Epithelial cell of esophagus (primary cell): ENCODE results near the gene NKIRAS1.
A peak's percentile ranks its signal among the peaks of the same experiment; 100 is the strongest.

Experiments used
- DNase-seq: peaks from one replicate; pipeline ENCODE4 v3.0.0; 2010; ENCODE audit warnings: low read depth
- H3K4me3 ChIP-seq: 2 replicates; pipeline ENCODE4 v1.5.1; 2011; ENCODE audit warnings: mild to moderate bottlenecking, low read length, control low read depth
- CTCF ChIP-seq: IDR thresholded peaks from 2 replicates; pipeline ENCODE4 v1.5.1; 2011; ENCODE audit warnings: low read depth, mild to moderate bottlenecking, low read length, control low read depth, inconsistent platforms; ENCODE audit not compliant: insufficient read depth; ENCODE audit errors: missing control alignments

Gene NKIRAS1

GRCh38 chr3:23904545-23904944 is 12.2 kb downstream of the NKIRAS1 start:
- no peak for TF ChIP-seq CTCF
- H3K4me3 ChIP-seq = no peak overlapping the region
- DNase-seq = no peak

DNA sequence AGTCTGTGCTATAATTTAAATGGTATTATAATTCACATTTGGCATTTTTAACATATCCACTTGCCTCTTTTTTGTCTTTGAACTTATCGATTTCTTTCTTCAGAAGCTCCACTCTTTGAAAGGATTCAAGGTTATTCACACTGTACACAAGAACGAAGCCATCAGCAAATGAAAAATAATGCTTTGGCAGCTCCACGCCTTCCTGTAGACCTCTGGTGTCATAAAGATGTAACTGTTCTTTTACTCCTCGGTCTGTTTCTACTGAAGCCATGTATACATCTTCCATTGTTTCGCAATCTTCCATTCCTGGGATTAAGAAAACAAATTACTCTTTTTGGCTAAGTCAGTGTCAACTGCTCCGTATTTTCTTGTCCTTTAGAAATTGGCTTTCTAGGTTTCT is 16.0 kb downstream of the NKIRAS1 start:
- TF ChIP-seq CTCF = no peak
- DNase-seq = peak; percentile 45
- no peak overlapping the region for H3K4me3 ChIP-seq

- H3K4me3 ChIP-seq = no peak overlapping the region
- TF ChIP-seq CTCF = no peak
- no peak for DNase-seq
Measured at GRCh38 chr3:23895181-23895580, 21.6 kb downstream of the NKIRAS1 start.

- TF ChIP-seq CTCF = no peak
- DNase-seq = no peak
- no peak overlapping the region for H3K4me3 ChIP-seq
Measured at GRCh38 chr3:23894254-23895061, 22.3 kb downstream of the NKIRAS1 start.

- no peak for DNase-seq
- TF ChIP-seq CTCF = no peak
- no peak overlapping the region for H3K4me3 ChIP-seq
Measured at GRCh38 chr3:23889950-23890349, 26.8 kb downstream of the NKIRAS1 start.

GRCh38 chr3:23889386-23889785 is 27.4 kb downstream of the NKIRAS1 start:
- DNase-seq = peak; percentile 47
- H3K4me3 ChIP-seq = no peak overlapping the region
- TF ChIP-seq CTCF = no peak
